Astrocyte (in vitro differentiated cells and primary cell): ENCODE data around the gene VDAC2. TPM values are rescaled to one million over a fixed set of nuclear protein-coding genes. Genes with fewer than 3 reads are reported as not detected.
A peak's percentile ranks its signal among the peaks of the same experiment; 100 is the strongest.

Source experiments
- DNase-seq: peaks from one replicate; pipeline ENCODE4 v3.0.0-alpha.2; 2010; ENCODE audit warnings: low read depth
- FAIRE-seq: peaks from 2 replicates; lab custom pipeline; 2011; peaks lifted over from hg19 to GRCh38; lab: Jason Lieb, UNC
- H2AFZ ChIP-seq: 2 replicates; pipeline ENCODE4 v1.6.0; 2012; ENCODE audit warnings: low read depth, low read length, inconsistent platforms
- H3K27ac ChIP-seq: 2 replicates; pipeline ENCODE4 v1.5.1; 2011; ENCODE audit warnings: low read depth, low read length, inconsistent platforms
- H3K27me3 ChIP-seq: 2 replicates; pipeline ENCODE4 v1.6.0; 2011; ENCODE audit warnings: low read length, inconsistent platforms; ENCODE audit not compliant: insufficient read depth
- H3K36me3 ChIP-seq: 2 replicates; pipeline ENCODE4 v1.5.1; 2011; ENCODE audit warnings: low read length, inconsistent platforms; ENCODE audit not compliant: insufficient read depth
- H3K4me1 ChIP-seq: 2 replicates; pipeline ENCODE4 v1.5.1; 2011; ENCODE audit warnings: low read length, inconsistent platforms; ENCODE audit not compliant: insufficient read depth
- H3K4me2 ChIP-seq: 2 replicates; pipeline ENCODE4 v1.6.0; 2012; ENCODE audit warnings: low read length, inconsistent platforms
- H3K4me3 ChIP-seq: 2 replicates; pipeline ENCODE4 v1.5.1; 2011; ENCODE audit warnings: low read depth, mild to moderate bottlenecking, low read length, inconsistent platforms; ENCODE audit not compliant: insufficient read depth
- H3K79me2 ChIP-seq: 2 replicates; pipeline ENCODE4 v1.6.0; 2012; ENCODE audit warnings: mild to moderate bottlenecking, low read length, inconsistent platforms; ENCODE audit not compliant: insufficient read depth
- H3K9ac ChIP-seq: 2 replicates; pipeline ENCODE4 v1.6.0; 2012; ENCODE audit warnings: mild to moderate bottlenecking, low read length, inconsistent platforms
- H3K9me3 ChIP-seq: 2 replicates; pipeline ENCODE4 v1.5.1; 2012; ENCODE audit warnings: low read depth, mild to moderate bottlenecking, low read length, inconsistent platforms; ENCODE audit not compliant: insufficient read depth
- H4K20me1 ChIP-seq: 2 replicates; pipeline ENCODE4 v1.6.0; 2012; ENCODE audit warnings: low read length, inconsistent platforms; ENCODE audit not compliant: insufficient read depth
- H3K27ac Mint-ChIP-seq: one replicate; pipeline ENCODE4 v1.8.0; 2021; ENCODE audit warnings: mild to moderate bottlenecking, mixed read lengths; ENCODE audit not compliant: unreplicated experiment
- H3K27me3 Mint-ChIP-seq: one replicate; pipeline ENCODE4 v1.8.0; 2021; ENCODE audit warnings: low read depth, mixed read lengths; ENCODE audit not compliant: unreplicated experiment
- H3K36me3 Mint-ChIP-seq: one replicate; pipeline ENCODE4 v1.8.0; 2021; ENCODE audit warnings: low read depth, mixed read lengths; ENCODE audit not compliant: unreplicated experiment
- H3K4me1 Mint-ChIP-seq: one replicate; pipeline ENCODE4 v1.8.0; 2021; ENCODE audit warnings: low read depth, mixed read lengths; ENCODE audit not compliant: unreplicated experiment
- H3K4me3 Mint-ChIP-seq: one replicate; pipeline ENCODE4 v1.8.0; 2021; ENCODE audit warnings: mild to moderate bottlenecking, moderate library complexity, mixed read lengths; ENCODE audit not compliant: unreplicated experiment
- H3K9me3 Mint-ChIP-seq: one replicate; pipeline ENCODE4 v1.8.0; 2021; ENCODE audit warnings: mild to moderate bottlenecking, mixed read lengths; ENCODE audit not compliant: unreplicated experiment
- EZH2 ChIP-seq: IDR thresholded peaks from 2 replicates; pipeline ENCODE4 v1.6.1; 2012; ENCODE audit warnings: mild to moderate bottlenecking, low read length, inconsistent platforms; ENCODE audit not compliant: insufficient read depth
- total RNA-seq: library from RNA; stranded (reverse); gene quantifications from 2 replicates; pipeline ENCODE4 v1.2.1, GENCODE V29; 2021
- TF ChIP-seq, protein P1 (sequence below): IDR thresholded peaks from 2 replicates; pipeline ENCODE4 v1.5.1; 2011; ENCODE audit warnings: low read depth, mild to moderate bottlenecking, inconsistent platforms, low read length, moderate library complexity; ENCODE audit not compliant: insufficient read depth

The VDAC2 gene
- total RNA-seq, 1 donor from 2014 or later: 373 TPM

DNA sequence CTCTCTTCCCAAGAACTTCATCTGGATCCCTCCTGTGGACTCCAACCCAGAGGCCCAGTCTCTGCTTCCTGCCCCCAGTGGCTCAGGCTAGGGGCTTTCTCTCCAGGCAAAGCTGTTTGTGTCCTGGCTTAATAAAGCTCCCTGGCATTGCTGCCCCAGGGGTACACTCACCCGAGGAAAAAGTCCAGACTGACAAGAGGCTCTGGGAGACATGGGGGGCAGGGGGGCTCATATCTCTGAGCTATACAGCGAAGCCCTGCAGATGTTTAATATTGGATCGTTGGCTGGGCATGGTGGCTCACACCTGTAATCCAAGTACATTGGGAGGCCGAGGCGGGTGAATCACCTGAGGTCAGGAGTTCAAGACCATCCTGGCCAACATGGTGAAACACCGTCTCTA is 35.9 kb downstream of the VDAC2 start:
- no peak overlapping the region for H3K27ac Mint-ChIP-seq
- no peak for TF ChIP-seq EZH2
- TF ChIP-seq, protein P1, sequence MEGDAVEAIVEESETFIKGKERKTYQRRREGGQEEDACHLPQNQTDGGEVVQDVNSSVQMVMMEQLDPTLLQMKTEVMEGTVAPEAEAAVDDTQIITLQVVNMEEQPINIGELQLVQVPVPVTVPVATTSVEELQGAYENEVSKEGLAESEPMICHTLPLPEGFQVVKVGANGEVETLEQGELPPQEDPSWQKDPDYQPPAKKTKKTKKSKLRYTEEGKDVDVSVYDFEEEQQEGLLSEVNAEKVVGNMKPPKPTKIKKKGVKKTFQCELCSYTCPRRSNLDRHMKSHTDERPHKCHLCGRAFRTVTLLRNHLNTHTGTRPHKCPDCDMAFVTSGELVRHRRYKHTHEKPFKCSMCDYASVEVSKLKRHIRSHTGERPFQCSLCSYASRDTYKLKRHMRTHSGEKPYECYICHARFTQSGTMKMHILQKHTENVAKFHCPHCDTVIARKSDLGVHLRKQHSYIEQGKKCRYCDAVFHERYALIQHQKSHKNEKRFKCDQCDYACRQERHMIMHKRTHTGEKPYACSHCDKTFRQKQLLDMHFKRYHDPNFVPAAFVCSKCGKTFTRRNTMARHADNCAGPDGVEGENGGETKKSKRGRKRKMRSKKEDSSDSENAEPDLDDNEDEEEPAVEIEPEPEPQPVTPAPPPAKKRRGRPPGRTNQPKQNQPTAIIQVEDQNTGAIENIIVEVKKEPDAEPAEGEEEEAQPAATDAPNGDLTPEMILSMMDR: no peak

DNA sequence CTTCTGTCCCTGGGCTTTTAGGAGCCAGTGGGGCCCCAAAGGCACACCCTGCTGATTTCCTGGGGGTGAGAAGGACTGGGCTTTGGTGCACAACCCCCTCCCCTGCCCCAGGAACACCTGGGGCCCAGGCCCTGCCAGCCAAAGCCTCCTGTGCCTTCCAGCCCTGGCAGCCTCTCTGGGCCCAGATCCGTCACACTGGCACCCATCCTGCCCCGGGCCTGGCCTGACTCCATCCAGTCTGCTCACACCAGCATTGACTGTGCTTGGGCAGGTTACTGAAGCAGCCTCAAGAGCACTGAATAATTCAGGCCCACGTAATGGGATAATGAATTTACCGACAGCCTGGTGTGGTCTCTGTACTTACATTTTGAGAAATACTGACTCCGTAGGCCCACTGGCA is 37.2 kb downstream of the VDAC2 start:
- Histone ChIP-seq H3K36me3 (no peaks in the 10 kb centered on the region), H3K4me3 (no peak overlapping the region), H2AFZ (no peak overlapping the region), H3K27ac (no peak overlapping the region), H3K79me2 (no peaks in the 10 kb centered on the region), H3K27me3 (no peaks in the 10 kb centered on the region), H3K9ac (no peak overlapping the region), H3K4me2 (no peak overlapping the region), H4K20me1 (no peaks in the 10 kb centered on the region), H3K9me3 (no peaks in the 10 kb centered on the region), H3K4me1 (no peaks in the 10 kb centered on the region)
- Mint-ChIP-seq H3K36me3 (peaks cover 4% of the 10 kb centered on the region), H3K27me3 (peaks cover 19% of the 10 kb centered on the region), H3K27ac (no peak overlapping the region), H3K4me3 (no peak overlapping the region), H3K4me1 (no peaks in the 10 kb centered on the region), H3K9me3 (peaks cover 9% of the 10 kb centered on the region)
- FAIRE-seq (no peak), DNase-seq (no peak)
- no peak for TF ChIP-seq EZH2
- TF ChIP-seq, protein P1: no peak

More for the DNA sequence above, 35.9 kb downstream of the VDAC2 start:
- DNase-seq: no peak
- H3K9ac ChIP-seq: no peak overlapping the region
- no peaks in the 10 kb centered on the region for H3K36me3 ChIP-seq
- no peaks in the 10 kb centered on the region for H3K9me3 ChIP-seq
- H3K79me2 ChIP-seq: no peaks in the 10 kb centered on the region
- H3K27ac ChIP-seq: no peak overlapping the region
- peaks cover 24% of the 10 kb centered on the region for H3K27me3 Mint-ChIP-seq
- H3K4me3 ChIP-seq: no peak overlapping the region
- H4K20me1 ChIP-seq: no peaks in the 10 kb centered on the region
- H3K4me1 ChIP-seq: no peaks in the 10 kb centered on the region
- peaks cover 2% of the 10 kb centered on the region for H3K36me3 Mint-ChIP-seq
- no peak overlapping the region for H3K4me3 Mint-ChIP-seq
- peaks cover 5% of the 10 kb centered on the region for H3K9me3 Mint-ChIP-seq
- H3K4me2 ChIP-seq: no peak overlapping the region
- no peak for FAIRE-seq
- no peak overlapping the region for H2AFZ ChIP-seq
- no peaks in the 10 kb centered on the region for H3K27me3 ChIP-seq
- no peaks in the 10 kb centered on the region for H3K4me1 Mint-ChIP-seq

DNA sequence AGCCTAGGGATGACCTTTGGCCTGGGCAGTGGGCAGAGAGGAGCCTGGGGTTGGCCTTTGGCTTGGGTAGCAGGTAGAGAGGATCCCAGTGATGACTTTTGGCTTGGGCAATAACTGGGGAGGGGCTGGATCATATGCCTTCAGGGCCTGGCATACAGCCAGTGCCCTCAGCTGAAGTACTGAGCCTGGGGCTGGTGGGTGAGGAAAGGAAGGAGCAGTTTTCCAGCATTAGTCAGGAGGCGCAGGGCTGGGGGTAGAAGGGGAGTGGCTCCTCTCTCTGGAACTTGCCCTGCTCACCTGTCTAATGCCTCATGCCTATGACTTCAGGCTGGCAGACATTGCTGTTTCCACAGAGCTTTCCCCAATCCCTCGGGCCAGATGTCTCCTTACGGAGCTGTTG is 40.3 kb downstream of the VDAC2 start:
- no peaks in the 10 kb centered on the region for H3K36me3 ChIP-seq
- Mint-ChIP-seq H3K27ac (peak overlapping the region; percentile 34), H3K4me3 (no peak overlapping the region), H3K4me1 (no peaks in the 10 kb centered on the region), H3K9me3 (peaks cover 17% of the 10 kb centered on the region), H3K36me3 (peaks cover 4% of the 10 kb centered on the region), H3K27me3 (peaks cover 11% of the 10 kb centered on the region)
- H3K79me2 ChIP-seq: no peaks in the 10 kb centered on the region
- H3K4me2 ChIP-seq: no peak overlapping the region
- no peaks in the 10 kb centered on the region for H4K20me1 ChIP-seq
- FAIRE-seq: no peak
- H3K9ac ChIP-seq: no peak overlapping the region
- H3K9me3 ChIP-seq: peaks cover 6% of the 10 kb centered on the region
- no peak overlapping the region for H3K27ac ChIP-seq
- TF ChIP-seq EZH2: no peak
- TF ChIP-seq, protein P1: no peak
- H3K4me3 ChIP-seq: no peak overlapping the region
- H3K4me1 ChIP-seq: no peaks in the 10 kb centered on the region
- H3K27me3 ChIP-seq: no peaks in the 10 kb centered on the region
- no peak for DNase-seq
- no peak overlapping the region for H2AFZ ChIP-seq
